HUDEP-2 (cell line): ENCODE data around the gene GPR25.

ENCODE experiments used
- DNase-seq, 76 experiments: peaks; one replicate each; lab custom pipeline; 2025; ENCODE audit not compliant: unreplicated experiment in 76 of 76; lab: John Stamatoyannopoulos, UW

Gene GPR25

GRCh38 chr1:200893411-200893901 lies 20.7 kb downstream of the GPR25 start:
- no peak for DNase-seq

GRCh38 chr1:200894712-200895442 lies 22.1 kb downstream of the GPR25 start, which contains the start of gene INAVA:
Gene INAVA (plus strand): TSS chr1:200894900. CDS start chr1:200898401, 3,501 bp downstream.
- DNase-seq: no peak

- DNase-seq: no peak
Measured at GRCh38 chr1:200895443-200895789, 22.6 kb downstream of the GPR25 start.

- no peak for DNase-seq
Measured at GRCh38 chr1:200895801-200896530, 23.2 kb downstream of the GPR25 start.

GRCh38 chr1:200896531-200897196 lies 23.9 kb downstream of the GPR25 start:
- DNase-seq: no peak

GRCh38 chr1:200897259-200897658 lies 24.5 kb downstream of the GPR25 start:
- no peak for DNase-seq

GRCh38 chr1:200899015-200899386 lies 26.2 kb downstream of the GPR25 start:
- no peak for DNase-seq

GRCh38 chr1:200899451-200899915 lies 26.7 kb downstream of the GPR25 start:
- no peak for DNase-seq

- DNase-seq: no peak
Measured at GRCh38 chr1:200899954-200900867, 27.4 kb downstream of the GPR25 start.

GRCh38 chr1:200900877-200901276 lies 28.1 kb downstream of the GPR25 start:
- DNase-seq: no peak

GRCh38 chr1:200901350-200901749 lies 28.6 kb downstream of the GPR25 start:
- DNase-seq: no peak

- no peak for DNase-seq
Measured at GRCh38 chr1:200901796-200902444, 29.1 kb downstream of the GPR25 start.

GRCh38 chr1:200903793-200904192 lies 31.0 kb downstream of the GPR25 start:
- no peak for DNase-seq

- DNase-seq: no peak
Measured at GRCh38 chr1:200904772-200905171, 32.0 kb downstream of the GPR25 start.

- no peak for DNase-seq
Measured at GRCh38 chr1:200905411-200906052, 32.8 kb downstream of the GPR25 start.

- no peak for DNase-seq
Measured at GRCh38 chr1:200906491-200906890, 33.7 kb downstream of the GPR25 start.

GRCh38 chr1:200907611-200908097 lies 34.9 kb downstream of the GPR25 start:
- no peak for DNase-seq

- DNase-seq: no peak
Measured at GRCh38 chr1:200908191-200908868, 35.5 kb downstream of the GPR25 start.

GRCh38 chr1:200909071-200909470 lies 36.3 kb downstream of the GPR25 start:
- no peak for DNase-seq
